ENCODE results near the gene FAM168B. TPM values are rescaled to one million over a fixed set of nuclear protein-coding genes. Genes with fewer than 3 reads are reported as not detected.
"Not testable (repeated sequence)": the region's sequence is repeated elsewhere in the genome, so short reads cannot be mapped to it uniquely, and the experiment has no call there.

FAM168B gene
- polyA plus RNA-seq (ENCODE audit: insufficient read length) = 73.6 TPM

GRCh38 chr2:131093006-131093695 lies at the start of gene FAM168B:
TSS of gene FAM168B (minus strand) at chr2:131093460. CDS start at chr2:131082646, 10,814 bp downstream.
- DNase-seq = peak; percentile 97

GRCh38 chr2:131142849-131143248 lies 49.6 kb upstream of the FAM168B start:
- DNase-seq = no peak

GRCh38 chr2:131140581-131140980 lies 47.3 kb upstream of the FAM168B start:
- no peak for DNase-seq

- no peak for DNase-seq
Observed at GRCh38 chr2:131132729-131133128, 39.5 kb upstream of the FAM168B start.

GRCh38 chr2:131130298-131130596 lies 37.0 kb upstream of the FAM168B start:
- DNase-seq = no peak

GRCh38 chr2:131127981-131128380 lies 34.7 kb upstream of the FAM168B start:
- DNase-seq = no peak

- no peak for DNase-seq
Observed at GRCh38 chr2:131127076-131127475, 33.8 kb upstream of the FAM168B start.

GRCh38 chr2:131126436-131126835 lies 33.2 kb upstream of the FAM168B start:
- DNase-seq = no peak

- DNase-seq = no peak
Observed at GRCh38 chr2:131125195-131125757, 32.0 kb upstream of the FAM168B start.

- no peak for DNase-seq
Observed at GRCh38 chr2:131123192-131123591, 29.9 kb upstream of the FAM168B start.

- DNase-seq = no peak
Observed at GRCh38 chr2:131122496-131122895, 29.2 kb upstream of the FAM168B start.

- DNase-seq = no peak
Observed at GRCh38 chr2:131121464-131121863, 28.2 kb upstream of the FAM168B start.

- no peak for DNase-seq
Observed at GRCh38 chr2:131120815-131121317, 27.6 kb upstream of the FAM168B start.

GRCh38 chr2:131115752-131116151 lies 22.5 kb upstream of the FAM168B start:
- no peak for DNase-seq

- DNase-seq = not testable (repeated sequence)
Observed at GRCh38 chr2:131114950-131115349, 21.7 kb upstream of the FAM168B start.

- DNase-seq = no peak
Observed at GRCh38 chr2:131113566-131114227, 20.4 kb upstream of the FAM168B start.

- no peak for DNase-seq
Observed at GRCh38 chr2:131112529-131112928, 19.3 kb upstream of the FAM168B start.

GRCh38 chr2:131105950-131106801 lies 12.9 kb upstream of the FAM168B start:
- no peak for DNase-seq

- peak; percentile 96 for DNase-seq
Observed at GRCh38 chr2:131105156-131105949, 12.1 kb upstream of the FAM168B start, which contains the start of gene PLEKHB2. TSS of gene PLEKHB2 (plus strand) at chr2:131105336. CDS start at chr2:131120942, 15,606 bp downstream.

- DNase-seq = no peak
Observed at GRCh38 chr2:131104487-131105155, 11.4 kb upstream of the FAM168B start.

- DNase-seq = no peak
Observed at GRCh38 chr2:131103165-131103564, 9.9 kb upstream of the FAM168B start.
